ENCODE data around the gene DRAM2.

DRAM2 gene

DNA sequence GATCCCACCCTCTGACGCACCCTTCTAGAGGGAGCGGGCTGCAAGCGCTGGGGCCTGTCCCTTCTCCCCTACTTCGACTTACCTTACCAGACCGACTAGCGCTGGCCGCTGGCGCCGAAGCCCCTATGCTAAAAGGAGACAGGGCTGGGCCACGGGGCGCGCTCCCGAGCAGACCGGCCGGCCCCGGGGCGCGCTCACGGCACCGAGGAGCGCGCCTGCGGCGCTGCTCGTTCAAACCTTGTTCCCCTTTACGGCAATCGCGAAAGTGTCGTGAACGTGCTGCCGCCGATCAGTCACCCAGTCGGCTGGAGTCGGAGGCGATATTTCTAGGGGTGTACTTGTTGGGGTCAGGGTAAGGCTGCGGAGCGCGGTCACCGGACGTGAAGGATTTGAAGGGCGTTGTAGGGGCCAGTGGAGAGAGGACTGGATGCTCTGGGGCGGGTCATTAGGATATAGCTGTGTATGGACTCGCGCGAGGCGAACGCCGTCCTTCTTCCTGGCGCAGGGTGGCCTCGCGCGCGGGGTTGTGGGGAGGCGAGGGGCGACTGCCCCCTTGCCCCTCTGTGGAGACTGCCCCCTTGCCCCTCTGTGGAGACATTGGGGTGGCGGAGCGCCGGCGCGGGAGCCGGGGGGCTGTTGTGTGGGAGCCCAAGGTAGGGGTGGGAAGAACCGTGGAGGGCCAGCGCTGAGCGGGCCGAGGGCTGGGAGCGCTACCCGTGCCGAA is at the start of gene DRAM2, which contains the start of gene CEPT1:
Gene DRAM2 (minus strand): TSS at position 138 of the 724 bp plus-strand sequence. CDS start 8,539 bp downstream, outside the sequence.
Gene CEPT1 (plus strand): TSS at position 268 of the 724 bp plus-strand sequence. CDS start 7,492 bp downstream, outside the sequence.
- in situ Hi-C loops (cut with MboI; ENCODE audit: low sequenced_read_pairs), result no loop called here

- in situ Hi-C loops (cut with MboI; ENCODE audit: low sequenced_read_pairs), result no loop called here
Measured at GRCh38 chr1:111184663-111185062, 44.8 kb upstream of the DRAM2 start.

DNA sequence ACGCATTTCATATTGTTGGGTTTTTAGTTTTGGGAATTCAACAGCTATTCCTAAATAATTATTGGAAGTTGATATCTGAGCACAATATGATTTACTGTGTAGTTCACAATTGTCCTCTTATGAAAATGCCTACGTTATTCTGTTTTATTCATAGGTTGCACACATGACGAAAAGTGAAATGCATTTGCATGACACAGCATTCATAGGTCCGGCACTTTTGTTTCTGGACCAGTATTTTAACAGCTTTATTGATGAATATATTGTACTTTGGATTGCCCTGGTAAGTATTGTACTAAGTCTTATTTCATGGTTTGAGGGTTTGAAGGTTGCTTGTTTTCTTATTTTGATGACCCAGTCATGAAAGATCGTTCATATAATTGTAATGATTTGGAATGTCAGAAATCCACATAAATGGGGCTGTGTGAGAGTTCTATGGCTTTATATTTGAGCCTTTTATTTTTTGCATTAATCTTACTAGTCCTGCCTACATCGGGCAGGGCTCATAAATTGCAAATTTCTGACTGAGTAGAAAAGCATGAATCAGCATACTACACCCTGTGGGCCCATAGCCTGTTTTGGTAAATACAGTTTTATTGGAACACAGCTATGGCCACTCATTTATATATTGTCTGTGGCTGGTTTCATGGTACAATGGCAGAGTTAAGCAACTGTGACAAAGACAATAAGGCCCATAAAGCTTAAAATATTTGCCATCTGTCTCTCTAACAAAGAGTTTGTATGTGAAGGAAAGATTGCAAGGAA is 43.6 kb upstream of the DRAM2 start:
- in situ Hi-C loops (cut with MboI; ENCODE audit: low sequenced_read_pairs), result no loop called here

DNA sequence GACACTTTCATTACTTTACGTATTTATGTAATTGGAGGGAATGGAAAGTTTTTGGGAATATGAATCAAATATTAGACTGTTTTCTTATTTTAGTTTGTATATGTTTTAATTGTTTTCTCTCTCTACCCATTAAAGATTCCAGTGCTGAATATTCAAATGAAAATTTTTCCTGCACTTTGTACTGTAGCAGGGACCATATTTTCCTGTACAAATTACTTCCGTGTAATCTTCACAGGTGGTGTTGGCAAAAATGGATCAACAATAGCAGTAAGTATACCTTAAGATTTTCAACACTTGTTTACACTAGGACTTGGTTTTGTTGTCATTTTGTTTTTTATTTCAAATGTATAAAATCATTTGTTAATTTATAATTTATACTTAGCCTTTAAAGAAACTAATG is 42.2 kb upstream of the DRAM2 start:
- in situ Hi-C loops (cut with MboI; ENCODE audit: low sequenced_read_pairs), result no loop called here

- in situ Hi-C loops (cut with MboI; ENCODE audit: low sequenced_read_pairs), result no loop called here
Measured at GRCh38 chr1:111179968-111180533, 40.2 kb upstream of the DRAM2 start.

DNA sequence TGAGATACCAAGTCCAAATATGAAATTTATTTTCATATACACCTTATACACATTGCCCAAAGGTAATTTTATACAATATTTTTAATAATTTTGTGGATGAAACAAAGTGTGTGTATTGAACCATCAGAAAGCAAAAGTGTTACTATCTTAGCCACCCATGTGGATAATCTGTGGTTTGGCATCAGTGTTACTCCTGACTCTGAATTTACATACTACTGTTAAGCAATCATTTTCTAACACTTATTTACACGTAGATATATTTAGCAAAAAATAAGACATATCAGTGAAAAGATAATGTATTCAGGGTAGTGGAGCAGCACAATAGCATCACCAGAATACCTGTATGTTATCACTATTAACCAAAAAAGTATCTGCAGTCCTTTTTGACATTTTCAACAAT is 36.8 kb upstream of the DRAM2 start:
- in situ Hi-C loops (cut with MboI; ENCODE audit: low sequenced_read_pairs), result no loop called here

GRCh38 chr1:111175349-111175748 is 35.5 kb upstream of the DRAM2 start:
- in situ Hi-C loops (cut with MboI; ENCODE audit: low sequenced_read_pairs), result no loop called here

- in situ Hi-C loops (cut with MboI; ENCODE audit: low sequenced_read_pairs), result no loop called here
Measured at GRCh38 chr1:111174070-111174469, 34.2 kb upstream of the DRAM2 start.

GRCh38 chr1:111172463-111172862 is 32.6 kb upstream of the DRAM2 start:
- in situ Hi-C loops (cut with MboI; ENCODE audit: low sequenced_read_pairs), result no loop called here

DNA sequence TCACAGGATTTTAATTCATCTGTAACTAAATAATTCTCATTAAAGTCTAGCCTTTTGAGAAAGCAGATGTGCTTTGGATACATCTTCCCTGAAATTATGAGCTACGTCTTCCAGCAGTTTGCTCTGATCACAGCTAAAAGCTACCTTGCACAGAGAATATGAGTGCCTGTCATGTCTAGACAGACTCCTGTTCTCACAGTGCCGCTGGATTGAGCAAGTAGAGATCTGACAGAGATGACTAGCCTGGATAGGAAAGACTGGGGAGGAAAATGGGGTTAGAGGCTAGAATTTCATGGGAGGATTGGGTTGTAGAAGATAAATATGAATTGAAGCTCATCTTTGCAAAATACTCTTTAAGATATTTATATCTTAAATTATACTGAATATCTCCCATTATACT is 24.3 kb upstream of the DRAM2 start:
- in situ Hi-C loops (cut with MboI; ENCODE audit: low sequenced_read_pairs), result no loop called here

- in situ Hi-C loops (cut with MboI; ENCODE audit: low sequenced_read_pairs), result no loop called here
Measured at GRCh38 chr1:111163363-111163762, 23.5 kb upstream of the DRAM2 start.

- in situ Hi-C loops (cut with MboI; ENCODE audit: low sequenced_read_pairs), result no loop called here
Measured at GRCh38 chr1:111162488-111162880, 22.6 kb upstream of the DRAM2 start.

DNA sequence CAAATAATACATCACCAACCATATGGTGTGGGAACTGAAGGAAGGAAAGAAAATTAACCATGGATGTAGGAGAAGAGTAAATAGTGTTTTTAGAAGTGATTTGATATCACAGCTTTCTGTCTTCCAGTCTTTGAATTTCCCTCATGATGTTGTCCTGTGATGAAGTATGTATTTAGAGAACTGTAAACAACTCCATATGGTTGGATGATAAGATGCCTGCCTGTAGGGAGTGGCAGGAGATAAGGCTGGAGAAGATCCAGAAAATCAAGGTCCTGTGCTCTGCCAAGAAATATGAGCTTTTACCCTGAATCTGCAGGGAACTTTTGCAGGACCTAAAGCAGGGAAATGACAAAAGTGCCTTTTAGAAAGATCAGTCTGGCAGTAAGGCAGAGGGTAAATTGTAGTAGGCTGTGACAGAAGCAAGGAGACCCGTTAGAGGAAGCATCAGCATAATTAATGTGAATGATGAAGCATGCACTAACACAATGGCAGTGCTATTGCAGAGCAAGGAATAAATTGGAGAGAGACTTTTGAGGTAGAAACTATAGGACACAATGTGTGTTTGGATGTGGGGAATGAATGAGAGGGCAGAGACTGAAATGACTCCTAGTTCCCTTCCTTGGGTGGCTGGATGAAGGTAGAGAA is 22.1 kb upstream of the DRAM2 start:
- in situ Hi-C loops (cut with MboI; ENCODE audit: low sequenced_read_pairs), result no loop called here

GRCh38 chr1:111157431-111157830 is 17.5 kb upstream of the DRAM2 start:
- in situ Hi-C loops (cut with MboI; ENCODE audit: low sequenced_read_pairs), result no loop called here

DNA sequence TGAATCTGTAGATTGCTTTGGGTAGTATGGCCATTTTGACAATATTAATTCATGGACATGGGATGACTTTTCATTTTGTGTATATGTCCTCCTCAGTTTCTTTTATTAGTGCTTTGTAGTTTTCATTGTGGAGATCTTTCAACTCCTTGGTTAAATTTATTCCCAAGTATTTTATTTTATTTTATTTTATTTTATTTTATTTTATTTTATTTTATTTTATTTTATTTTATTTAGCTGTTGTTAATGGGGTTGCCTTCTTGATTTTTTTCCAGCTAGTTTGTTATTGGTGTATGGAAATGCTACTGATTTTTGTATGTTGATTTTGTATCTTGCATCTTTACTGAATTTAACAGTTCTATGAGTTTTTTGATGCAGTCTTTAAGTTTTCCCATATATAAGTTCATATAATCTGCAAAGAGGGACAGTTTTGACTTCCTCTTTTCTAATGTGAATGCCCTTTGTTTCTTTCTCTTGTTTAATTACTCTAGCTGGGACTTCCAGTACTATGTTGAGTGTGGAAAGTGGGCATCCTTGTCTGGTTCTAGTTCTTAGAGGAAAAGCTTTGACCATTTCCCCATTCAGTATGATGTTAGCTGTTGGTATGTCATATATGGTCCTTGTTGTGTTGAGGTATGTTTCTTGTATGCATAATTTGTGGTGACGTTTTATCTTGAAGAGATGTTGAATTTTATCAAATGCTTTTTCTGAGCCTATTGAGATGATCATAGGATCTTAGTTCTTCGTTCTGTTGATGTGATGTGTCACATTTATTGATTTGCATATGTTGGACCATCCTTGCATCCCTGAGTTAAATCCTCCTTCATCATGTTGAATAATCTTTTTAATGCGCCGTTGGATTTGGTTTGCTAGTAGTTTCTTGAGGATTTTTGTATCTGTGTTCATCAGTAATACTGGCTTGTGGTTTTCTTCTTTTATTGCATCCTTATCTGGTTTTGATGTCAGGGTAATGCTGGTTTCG is 14.4 kb upstream of the DRAM2 start:
- in situ Hi-C loops (cut with MboI; ENCODE audit: low sequenced_read_pairs), result no loop called here

DNA sequence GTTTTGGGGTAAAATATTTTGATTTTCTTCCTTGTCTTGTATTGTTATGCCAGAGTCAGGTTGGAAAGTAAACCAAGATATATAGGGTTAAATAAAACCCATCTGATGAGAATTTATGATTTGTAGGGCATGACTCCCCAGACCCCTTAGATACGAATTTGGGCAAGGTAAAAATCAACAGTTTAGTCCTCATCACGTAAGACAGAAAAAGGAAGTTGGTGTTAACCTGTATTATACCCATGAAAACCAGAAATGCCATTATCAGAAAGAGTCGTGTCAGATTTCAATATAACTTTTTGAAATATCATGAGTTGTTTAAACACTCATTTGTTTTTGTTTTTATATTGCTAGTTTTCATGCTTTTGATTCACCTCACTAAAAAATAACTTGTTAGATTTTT is 11.9 kb upstream of the DRAM2 start:
- in situ Hi-C loops (cut with MboI; ENCODE audit: low sequenced_read_pairs), result no loop called here

DNA sequence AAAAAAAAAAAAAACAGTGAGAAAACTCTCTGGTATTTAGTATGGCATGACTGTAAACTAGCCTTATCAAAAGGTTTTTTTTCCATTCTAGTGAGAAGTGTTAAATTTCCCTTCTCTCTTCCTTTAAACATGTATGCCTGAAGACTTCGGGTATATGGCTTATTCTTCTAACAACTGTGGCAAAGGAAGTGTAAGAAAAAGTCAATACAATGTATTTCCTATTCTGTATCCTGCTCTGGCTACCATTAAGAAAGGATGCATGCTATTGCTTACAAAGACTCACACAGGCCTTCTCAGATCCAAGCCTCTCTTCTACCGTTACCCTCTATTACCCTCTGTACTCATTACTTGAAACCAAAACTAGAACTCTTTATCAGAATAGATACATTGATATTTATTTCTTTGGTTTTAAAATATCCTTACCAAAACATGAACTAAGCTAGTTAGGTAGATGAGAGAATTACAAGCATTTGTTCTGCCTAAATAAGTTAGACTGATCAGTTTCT is 8.5 kb upstream of the DRAM2 start:
- in situ Hi-C loops (cut with MboI; ENCODE audit: low sequenced_read_pairs), result no loop called here

GRCh38 chr1:111147948-111148347 is 8.1 kb upstream of the DRAM2 start:
- in situ Hi-C loops (cut with MboI; ENCODE audit: low sequenced_read_pairs), result no loop called here

DNA sequence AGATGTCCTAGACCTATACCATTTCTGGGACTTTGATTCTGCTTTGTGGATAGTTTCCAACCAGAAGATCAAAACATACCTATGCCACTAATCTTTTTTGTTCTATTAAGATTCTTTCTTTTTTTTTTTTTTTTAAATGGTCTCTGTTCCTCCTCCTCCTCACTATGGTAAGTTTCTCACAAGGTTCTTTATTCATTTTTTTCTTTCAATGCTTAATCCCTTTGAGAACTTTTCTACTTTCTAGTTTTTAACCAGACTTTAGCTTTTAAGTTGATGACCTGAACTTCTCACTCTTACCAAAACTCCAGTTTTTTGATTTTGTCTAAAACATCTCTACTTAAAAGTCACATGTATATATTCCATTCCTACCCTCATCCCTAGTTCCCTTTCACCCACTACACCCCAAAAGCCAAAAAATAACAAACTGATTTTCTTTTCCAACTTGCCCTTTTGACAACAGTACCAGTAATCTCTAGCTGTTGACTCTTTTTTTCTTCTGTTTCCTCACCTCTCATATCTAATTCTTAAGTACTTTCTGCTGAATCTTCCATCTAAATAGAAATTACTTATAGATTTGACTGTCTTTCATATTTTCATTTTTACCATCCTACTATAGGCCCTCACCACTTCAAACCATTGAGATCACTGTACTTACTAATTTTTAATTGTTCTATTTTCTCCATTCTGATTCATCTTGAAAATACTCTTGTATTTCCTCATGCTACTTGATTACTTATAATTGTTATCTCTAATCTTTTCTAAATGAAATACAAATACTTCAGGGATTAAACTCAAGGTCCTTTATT is 6.3 kb upstream of the DRAM2 start:
- in situ Hi-C loops (cut with MboI; ENCODE audit: low sequenced_read_pairs), result no loop called here

All from HL-60/S4 treated with retinoic acid at 250 ng/mL for 4 days and 3 days (cell line).